Activated CD8-positive, alpha-beta memory T cell treated with anti-CD3 and anti-CD28 coated beads, Interleukin-2, amount 10 ng/mL, durations not matched to agents 7 days and 5 days (primary cell): ENCODE data around the gene PSMB10. TPM values are rescaled to one million over a fixed set of nuclear protein-coding genes. Genes with fewer than 3 reads are reported as not detected.

Experiments used
- ATAC-seq: fragments of 150-1000 bp; cut with Tn5 transposase; one replicate; pipeline ENCODE4 v1.10.0; 2021; ENCODE audit warnings: moderate library complexity
- CTCF ChIA-PET: fragments of 350-600 bp; sonication (Branson Sonifier 250); formaldehyde crosslinking; loops from one replicate; lab custom pipeline; 2021; ENCODE audit warnings: antibody characterized with exemption; lab: Charles Lee
- DNase-seq: peaks from one replicate; pipeline ENCODE4 v3.0.0-alpha.2; 2020
- H3K27ac Mint-ChIP-seq: one replicate; pipeline ENCODE4 v1.8.0; 2021; ENCODE audit warnings: mild to moderate bottlenecking, mixed read lengths
- H3K27me3 Mint-ChIP-seq: one replicate; pipeline ENCODE4 v1.8.0; 2021; ENCODE audit warnings: mixed read lengths
- H3K36me3 Mint-ChIP-seq: one replicate; pipeline ENCODE4 v1.8.0; 2021; ENCODE audit warnings: mild to moderate bottlenecking, mixed read lengths
- H3K4me1 Mint-ChIP-seq: one replicate; pipeline ENCODE4 v1.8.0; 2021; ENCODE audit warnings: mixed read lengths
- H3K4me3 Mint-ChIP-seq: one replicate; pipeline ENCODE4 v1.8.0; 2021; ENCODE audit warnings: mild to moderate bottlenecking, moderate library complexity, mixed read lengths
- H3K9me3 Mint-ChIP-seq: one replicate; pipeline ENCODE4 v1.8.0; 2022; ENCODE audit warnings: low read depth, mixed read lengths
- total RNA-seq, 2 experiments: library from RNA; stranded (reverse); gene quantifications; one replicate each; pipeline ENCODE4 v1.2.3, GENCODE V29; 2021

PSMB10 gene
- total RNA-seq, 2 experiments from 2014 or later: 250 to 296 TPM

DNA sequence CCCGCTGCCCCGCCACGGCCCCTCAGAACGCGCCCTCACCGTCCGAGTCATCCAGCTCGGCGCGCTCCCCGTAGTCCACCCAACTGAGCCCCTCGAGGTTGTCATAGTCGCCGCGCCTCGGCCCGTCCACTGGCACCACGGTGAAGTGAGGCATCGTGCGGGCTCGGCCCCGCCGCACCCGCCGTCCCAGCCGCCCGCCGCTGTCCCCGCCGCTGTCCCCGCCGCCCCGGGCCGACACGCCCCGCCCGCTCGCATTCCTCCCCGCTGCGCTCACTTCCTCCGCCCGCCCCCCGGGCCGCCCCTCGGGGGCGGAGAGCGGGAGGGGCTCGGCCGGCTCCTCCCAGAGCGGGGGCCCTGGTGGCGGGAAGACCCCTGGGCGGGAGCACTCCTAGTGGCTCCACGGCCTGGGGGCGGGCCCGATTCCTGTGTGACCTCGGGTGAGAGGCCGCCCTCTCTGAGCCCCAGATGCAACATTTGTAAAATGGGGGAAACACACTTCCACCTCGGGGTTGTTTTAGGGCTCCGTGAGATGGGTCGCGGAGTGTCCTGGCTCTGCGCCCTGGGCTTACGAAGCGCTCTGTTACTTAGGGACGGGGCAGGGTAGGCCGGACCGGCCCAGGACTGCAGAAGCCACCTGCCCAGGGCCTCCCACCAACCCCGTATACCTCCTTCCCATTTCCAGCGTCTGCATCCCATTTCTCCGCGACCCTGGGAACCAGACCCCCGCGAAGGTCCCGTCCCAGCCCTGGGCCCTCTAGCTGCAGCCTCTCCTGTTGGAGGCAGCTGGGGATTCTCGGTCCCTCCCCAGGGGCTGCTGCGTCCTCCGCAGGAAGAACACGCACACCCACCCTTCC is 32.0 kb upstream of the PSMB10 start, which contains the start of gene SLC12A4:
TSS of gene SLC12A4 (minus strand) at position 238 of the 854 bp plus-strand sequence. CDS start at position 154, 84 bp downstream.
- H3K4me3 Mint-ChIP-seq: peak within 1 kb of the TSS; percentile 84
- DNase-seq (peak; percentile 95), ATAC-seq (peak; percentile 91)
- H3K4me1 Mint-ChIP-seq: peaks cover 18% of the 10 kb centered on the region
- CTCF ChIA-PET: interaction anchor here (0.8 to 2.0 kb wide), 4 partner anchors 26 to 94 kb away, joined by 4 to 7 read pairs (median 4); partner anchors contain the start of gene PSMB10
- no peaks in the 10 kb centered on the region for H3K9me3 Mint-ChIP-seq
- no peaks in the 10 kb centered on the region for H3K27me3 Mint-ChIP-seq
- H3K36me3 Mint-ChIP-seq: peaks cover 7% of the 10 kb centered on the region
- peak within 1 kb of the TSS; percentile 95 for H3K27ac Mint-ChIP-seq

DNA sequence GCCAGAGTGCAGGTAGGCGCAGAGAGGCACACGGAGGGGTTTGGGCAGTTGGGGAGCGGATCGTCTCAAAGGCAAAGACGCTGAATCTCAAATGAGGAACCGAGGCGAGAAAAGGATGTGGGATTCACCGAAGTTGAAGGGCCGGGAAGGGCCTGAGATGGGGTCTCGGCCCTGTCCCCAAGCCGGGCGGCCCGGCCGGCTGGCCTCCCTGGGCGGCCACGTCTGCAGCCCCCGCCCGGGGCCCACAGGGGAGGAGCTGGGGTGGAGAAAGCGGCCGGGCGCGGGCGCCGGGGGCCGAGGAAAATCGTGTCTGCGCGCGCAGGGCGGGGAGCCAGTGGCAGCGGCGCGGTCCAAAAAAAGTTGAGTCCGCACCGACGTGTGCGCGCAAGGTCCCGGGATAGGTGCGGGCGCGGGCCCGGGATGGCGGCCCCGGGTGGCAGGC is 31.3 kb upstream of the PSMB10 start:
- peak overlapping the region; percentile 84 for H3K4me3 Mint-ChIP-seq
- peak overlapping the region; percentile 95 for H3K27ac Mint-ChIP-seq
- CTCF ChIA-PET: interaction anchor here (0.8 kb wide), 1 partner anchor 73 kb away, joined by 4 read pairs; no protein-coding TSS in a partner anchor
- H3K36me3 Mint-ChIP-seq: peaks cover 7% of the 10 kb centered on the region
- DNase-seq (peak; percentile 57), ATAC-seq (peak; percentile 29)
- peaks cover 18% of the 10 kb centered on the region for H3K4me1 Mint-ChIP-seq
- no peaks in the 10 kb centered on the region for H3K27me3 Mint-ChIP-seq
- no peaks in the 10 kb centered on the region for H3K9me3 Mint-ChIP-seq

DNA sequence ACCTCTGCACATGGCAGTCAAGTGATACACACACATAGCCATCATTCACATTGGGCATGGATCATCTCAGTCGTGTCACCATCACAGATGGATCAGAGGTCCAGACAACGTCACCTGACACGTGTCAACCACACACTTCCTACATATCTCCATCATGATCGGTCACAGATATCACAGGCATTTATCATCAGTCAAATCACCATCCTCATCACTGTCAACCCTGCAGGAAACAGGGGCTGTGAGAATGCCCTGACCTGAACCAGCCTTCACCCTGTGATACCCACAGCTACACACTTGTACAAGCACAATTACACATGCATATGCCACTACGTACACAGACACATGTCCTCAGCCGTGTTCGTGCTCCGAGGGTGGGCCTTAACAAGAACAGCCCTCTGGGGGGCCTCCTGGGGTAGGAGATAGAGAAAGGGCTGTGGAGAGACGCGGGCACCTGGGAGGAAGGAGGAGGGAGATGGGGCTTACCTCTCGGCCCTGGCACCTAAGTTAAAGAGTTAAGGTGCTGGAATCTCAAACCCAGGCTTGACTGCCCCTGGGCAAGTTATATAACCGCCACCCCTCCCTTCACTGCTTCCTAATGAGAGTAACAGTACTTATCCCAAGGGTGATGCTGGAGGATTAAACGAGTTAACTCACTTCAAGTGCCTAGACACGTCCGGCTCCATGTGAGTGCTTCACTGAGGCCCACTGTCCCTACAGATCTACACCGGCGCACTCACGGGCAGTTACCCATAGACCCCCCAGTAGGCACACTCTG is 30.7 kb upstream of the PSMB10 start:
- H3K4me1 Mint-ChIP-seq: peaks cover 18% of the 10 kb centered on the region
- peak; percentile 64 for DNase-seq
- peak overlapping the region; percentile 84 for H3K4me3 Mint-ChIP-seq
- H3K27me3 Mint-ChIP-seq: no peaks in the 10 kb centered on the region
- peak; percentile 10 for ATAC-seq
- CTCF ChIA-PET: interaction anchor here (0.8 to 1.6 kb wide), 5 partner anchors 39 to 151 kb away, joined by 3 to 6 read pairs (median 3); no protein-coding TSS in a partner anchor
- no peaks in the 10 kb centered on the region for H3K9me3 Mint-ChIP-seq
- H3K36me3 Mint-ChIP-seq: peaks cover 9% of the 10 kb centered on the region
- H3K27ac Mint-ChIP-seq: peak overlapping the region; percentile 95

DNA sequence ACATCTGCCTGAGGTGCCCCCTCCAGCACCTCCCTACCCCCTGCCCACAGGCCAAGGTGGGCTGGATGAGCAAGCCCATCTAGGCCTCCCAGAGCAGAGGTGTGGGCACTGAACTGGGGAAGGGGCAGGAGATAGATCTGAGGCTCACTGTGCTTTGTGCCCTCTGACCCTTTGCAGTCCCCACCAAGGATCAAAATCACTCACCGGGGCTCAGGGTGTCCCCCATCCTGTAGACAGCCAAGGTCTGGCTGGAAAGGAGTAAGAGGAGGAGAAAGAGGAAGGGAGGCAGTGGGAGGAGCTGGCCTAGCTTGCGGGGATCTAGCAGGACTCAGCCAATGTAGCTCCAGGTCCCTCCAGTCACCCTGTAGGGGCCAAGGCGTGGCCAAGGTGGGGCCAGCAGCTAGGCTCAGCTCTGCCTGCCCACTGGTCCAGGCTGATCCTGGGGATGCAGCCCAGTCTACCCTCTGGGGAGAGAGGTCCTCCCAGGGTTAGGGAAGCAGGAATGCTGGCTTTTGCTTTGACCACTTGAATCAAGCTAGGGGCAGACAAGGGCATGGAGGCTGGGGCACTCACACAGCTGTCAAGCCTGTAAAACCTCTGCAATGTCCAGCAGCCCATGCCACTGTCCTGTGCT is 30.0 kb upstream of the PSMB10 start:
- H3K36me3 Mint-ChIP-seq: peaks cover 9% of the 10 kb centered on the region
- CTCF ChIA-PET: interaction anchor here (1.1 to 1.6 kb wide), 4 partner anchors 38 to 150 kb away, joined by 3 to 6 read pairs (median 3); no protein-coding TSS in a partner anchor
- H3K27me3 Mint-ChIP-seq: no peaks in the 10 kb centered on the region
- ATAC-seq (no peak), DNase-seq (no peak)
- peak overlapping the region; percentile 95 for H3K27ac Mint-ChIP-seq
- H3K4me3 Mint-ChIP-seq: peak overlapping the region; percentile 84
- no peaks in the 10 kb centered on the region for H3K9me3 Mint-ChIP-seq
- peaks cover 18% of the 10 kb centered on the region for H3K4me1 Mint-ChIP-seq

DNA sequence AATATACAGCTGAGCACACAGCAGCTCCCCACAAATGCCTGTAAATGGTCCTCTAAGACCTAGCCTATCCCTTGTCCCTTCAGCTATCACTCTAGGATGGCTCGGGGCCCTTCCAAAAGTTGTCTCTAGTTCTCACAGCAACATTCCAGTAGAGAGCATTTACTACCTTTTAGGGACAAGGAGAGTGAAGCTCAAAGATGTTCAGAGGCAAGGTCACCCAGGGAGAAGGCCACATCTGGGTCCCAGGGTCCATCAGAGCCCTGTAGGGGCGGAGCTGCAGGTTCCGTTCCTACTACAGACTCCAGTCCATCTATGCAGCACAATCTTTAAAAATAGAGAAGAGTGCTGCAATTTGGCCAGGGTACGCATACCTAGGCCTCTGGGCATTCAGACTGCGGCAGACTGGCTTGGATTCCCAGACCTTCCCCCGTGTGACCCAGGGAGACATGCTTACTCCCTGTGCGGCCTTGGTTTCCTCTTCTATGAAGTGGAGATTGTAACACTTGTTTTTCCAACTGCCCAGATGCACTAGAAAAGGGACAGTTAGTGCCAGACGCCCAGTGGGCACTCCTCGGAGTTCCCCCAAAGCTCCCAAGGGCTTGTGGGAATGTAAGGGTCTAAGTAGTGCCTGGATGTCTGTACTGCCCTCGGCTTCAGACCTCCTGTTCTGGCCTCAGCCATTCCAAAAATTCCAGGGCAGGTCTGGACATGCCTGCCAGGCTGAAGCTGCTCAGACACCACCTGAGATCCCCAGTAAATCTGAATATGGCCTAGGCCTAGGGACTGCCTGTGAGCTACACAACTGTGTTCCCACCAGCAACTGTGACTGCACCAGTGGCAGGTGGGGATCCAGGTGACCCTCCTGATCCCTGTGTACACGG is 29.3 kb upstream of the PSMB10 start:
- Mint-ChIP-seq H3K27me3 (no peaks in the 10 kb centered on the region), H3K4me1 (peaks cover 18% of the 10 kb centered on the region), H3K36me3 (peaks cover 9% of the 10 kb centered on the region), H3K27ac (no peak overlapping the region), H3K4me3 (no peak overlapping the region), H3K9me3 (no peaks in the 10 kb centered on the region)
- CTCF ChIA-PET: interaction anchor here (0.8 to 2.5 kb wide), 7 partner anchors 16 to 149 kb away, joined by 3 to 14 read pairs (median 4); no protein-coding TSS in a partner anchor
- ATAC-seq (no peak), DNase-seq (no peak)

DNA sequence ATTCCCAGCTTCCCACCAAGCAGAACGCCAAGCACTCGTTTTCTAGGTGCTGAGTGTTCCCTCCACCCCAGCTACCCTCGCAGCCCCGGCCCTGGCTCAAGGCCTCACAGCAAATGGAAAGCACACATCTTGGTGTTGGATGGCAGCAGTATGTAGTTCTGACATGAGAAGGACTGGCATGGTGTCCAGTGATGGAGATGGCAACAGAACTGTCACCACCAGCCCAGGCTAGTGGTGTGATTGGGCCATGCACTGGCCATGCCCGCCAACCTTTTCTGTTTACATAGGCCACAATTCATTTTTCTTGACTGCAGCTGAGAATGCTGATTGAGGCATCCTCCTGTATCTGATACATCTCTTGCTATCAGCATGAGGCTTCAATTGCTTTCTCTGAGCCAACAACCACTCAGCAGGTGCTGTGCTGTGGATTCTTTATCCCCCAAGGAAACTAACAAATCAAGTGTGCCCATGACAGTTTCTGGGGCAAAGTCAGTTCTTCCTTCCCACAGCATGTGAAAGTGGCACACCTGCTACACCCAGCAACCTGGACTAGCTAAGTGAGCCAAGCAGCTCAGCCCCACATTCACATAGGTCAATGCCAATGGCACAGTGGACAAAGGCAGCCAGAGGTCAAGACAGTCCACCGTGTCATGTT is 28.0 kb upstream of the PSMB10 start:
- Mint-ChIP-seq H3K4me1 (peaks cover 16% of the 10 kb centered on the region), H3K36me3 (peaks cover 9% of the 10 kb centered on the region), H3K4me3 (no peak overlapping the region), H3K27ac (peak overlapping the region; percentile 41), H3K9me3 (no peaks in the 10 kb centered on the region), H3K27me3 (no peaks in the 10 kb centered on the region)
- ATAC-seq: no peak
- CTCF ChIA-PET: interaction anchor here (0.7 to 2.5 kb wide), 3 partner anchors 23 to 79 kb away, joined by 3 to 14 read pairs (median 4); no protein-coding TSS in a partner anchor
- no peak for DNase-seq

DNA sequence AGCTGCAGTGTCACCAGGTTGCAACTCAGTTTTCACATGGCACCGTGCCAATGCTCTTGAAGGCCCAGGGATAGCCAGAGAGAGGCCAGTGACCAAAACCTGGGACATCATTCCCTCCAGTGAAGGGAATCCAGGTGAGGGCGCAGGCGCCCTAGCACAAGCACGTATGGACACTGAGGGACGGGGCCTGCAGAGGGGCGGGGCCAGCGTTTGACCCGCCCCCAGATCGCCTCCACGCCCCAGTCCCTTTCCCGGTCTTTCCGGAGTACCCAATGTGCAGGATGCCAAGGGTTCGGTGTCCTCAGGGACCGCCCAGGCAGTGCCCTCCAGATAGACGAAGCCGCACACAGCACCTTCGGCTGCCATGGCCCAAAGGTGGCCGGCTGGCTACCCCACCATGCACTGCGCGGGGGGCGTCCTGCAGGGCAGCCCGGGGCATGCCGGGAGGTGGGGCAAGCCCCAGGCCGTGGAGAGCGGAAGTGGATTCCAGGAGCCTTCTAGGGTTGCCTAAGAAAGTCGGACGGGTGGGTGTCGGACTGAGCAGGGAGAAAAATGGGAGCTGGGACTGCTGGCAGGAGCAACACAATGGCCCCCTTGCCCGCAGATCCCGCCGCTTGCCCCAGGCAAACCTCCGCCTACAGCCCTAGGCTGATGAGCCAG is 27.1 kb upstream of the PSMB10 start:
- DNase-seq (no peak), ATAC-seq (no peak)
- CTCF ChIA-PET: interaction anchor here (2.5 kb wide), 1 partner anchor 22 kb away, joined by 14 read pairs; no protein-coding TSS in a partner anchor
- Mint-ChIP-seq H3K36me3 (peaks cover 9% of the 10 kb centered on the region), H3K27ac (no peak overlapping the region), H3K9me3 (no peaks in the 10 kb centered on the region), H3K27me3 (no peaks in the 10 kb centered on the region), H3K4me3 (no peak overlapping the region), H3K4me1 (peaks cover 12% of the 10 kb centered on the region)

DNA sequence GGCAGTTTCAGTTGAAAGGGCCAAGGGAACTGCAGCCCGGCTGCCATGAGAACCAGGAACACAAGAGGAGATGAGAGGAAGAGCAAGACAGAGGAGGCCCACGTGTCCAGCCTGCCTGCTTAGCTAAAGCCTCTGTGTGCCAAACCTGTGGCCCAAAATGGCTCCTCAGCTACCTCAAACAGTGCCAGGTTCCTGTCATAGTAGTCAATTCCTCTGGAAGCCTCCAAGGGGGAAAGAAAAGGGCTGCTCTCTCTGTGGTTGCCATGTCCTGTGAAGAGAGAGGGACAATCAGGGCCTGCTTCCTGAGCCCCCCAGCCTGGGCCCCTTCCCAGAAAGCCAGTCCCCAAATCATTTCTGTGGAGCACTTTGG is 26.6 kb upstream of the PSMB10 start:
- Mint-ChIP-seq H3K27me3 (no peaks in the 10 kb centered on the region), H3K4me1 (peaks cover 12% of the 10 kb centered on the region), H3K36me3 (peaks cover 9% of the 10 kb centered on the region), H3K27ac (no peak overlapping the region), H3K9me3 (no peaks in the 10 kb centered on the region), H3K4me3 (no peak overlapping the region)
- ATAC-seq (no peak), DNase-seq (no peak)
- CTCF ChIA-PET: interaction anchor here (1.6 kb wide), 1 partner anchor 78 kb away, joined by 5 read pairs; no protein-coding TSS in a partner anchor

DNA sequence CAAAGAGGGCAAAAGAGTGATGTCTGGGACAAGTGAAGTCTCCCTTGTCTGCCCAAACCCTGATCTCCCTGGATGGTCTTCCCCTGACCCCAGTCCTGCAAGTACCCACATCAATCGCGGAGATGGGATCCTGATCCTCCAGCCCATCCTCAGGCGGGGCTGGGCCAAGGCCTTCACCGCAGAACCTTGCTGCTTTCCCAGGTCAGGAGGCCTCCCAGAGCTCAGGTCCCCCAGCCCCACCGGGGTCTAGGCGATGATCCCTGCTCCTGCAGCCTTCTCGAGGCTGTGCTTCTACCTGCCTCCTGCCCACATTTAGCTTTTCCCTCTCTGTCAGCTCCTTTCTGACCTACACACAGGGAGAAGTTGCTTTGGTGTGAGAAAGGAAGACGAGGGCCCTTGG is 25.5 kb upstream of the PSMB10 start:
- Mint-ChIP-seq H3K4me3 (no peak overlapping the region), H3K27me3 (no peaks in the 10 kb centered on the region), H3K4me1 (peaks cover 8% of the 10 kb centered on the region), H3K27ac (no peak overlapping the region), H3K9me3 (no peaks in the 10 kb centered on the region), H3K36me3 (peaks cover 10% of the 10 kb centered on the region)
- CTCF ChIA-PET: interaction anchor here (1.6 kb wide), 1 partner anchor 79 kb away, joined by 5 read pairs; no protein-coding TSS in a partner anchor
- ATAC-seq (no peak), DNase-seq (no peak)

DNA sequence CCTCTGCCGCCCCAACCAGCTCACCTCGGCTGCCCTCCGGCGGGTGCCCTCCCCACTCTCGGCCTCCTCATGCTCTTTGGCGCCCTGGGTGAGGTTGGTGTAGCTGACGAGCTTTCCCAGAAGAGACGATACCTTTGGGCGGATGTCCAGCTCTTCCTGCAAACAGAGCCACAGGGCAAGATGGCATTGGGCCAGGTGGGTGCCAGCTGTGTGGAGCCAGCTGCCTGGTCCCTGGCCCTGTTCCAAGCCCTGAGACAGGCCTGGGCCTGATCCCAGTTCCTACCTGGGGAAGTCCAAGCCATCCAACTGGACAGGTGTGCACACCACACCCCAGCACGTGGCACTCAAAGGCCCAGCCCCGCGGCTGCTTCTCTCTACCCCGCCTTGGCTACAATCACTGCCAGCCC is 24.9 kb upstream of the PSMB10 start:
- ATAC-seq: no peak
- H3K4me3 Mint-ChIP-seq: no peak overlapping the region
- H3K4me1 Mint-ChIP-seq: peaks cover 3% of the 10 kb centered on the region
- no peak overlapping the region for H3K27ac Mint-ChIP-seq
- no peaks in the 10 kb centered on the region for H3K27me3 Mint-ChIP-seq
- CTCF ChIA-PET: no interaction called here
- no peak for DNase-seq
- H3K36me3 Mint-ChIP-seq: peaks cover 10% of the 10 kb centered on the region
- no peaks in the 10 kb centered on the region for H3K9me3 Mint-ChIP-seq
